GF-D8 (cell line): Measurements from ENCODE around the gene DDX1.
"Not testable (repeated sequence)": the region's sequence is repeated elsewhere in the genome, so short reads cannot be mapped to it uniquely, and the experiment has no call there.

Experiments
- DNase-seq: peaks from one replicate; lab custom pipeline; 2025; lab: John Stamatoyannopoulos, UW

DDX1 gene

GRCh38 chr2:15677141-15677843 is 85.6 kb downstream of the DDX1 start:
- no peak for DNase-seq

DNA sequence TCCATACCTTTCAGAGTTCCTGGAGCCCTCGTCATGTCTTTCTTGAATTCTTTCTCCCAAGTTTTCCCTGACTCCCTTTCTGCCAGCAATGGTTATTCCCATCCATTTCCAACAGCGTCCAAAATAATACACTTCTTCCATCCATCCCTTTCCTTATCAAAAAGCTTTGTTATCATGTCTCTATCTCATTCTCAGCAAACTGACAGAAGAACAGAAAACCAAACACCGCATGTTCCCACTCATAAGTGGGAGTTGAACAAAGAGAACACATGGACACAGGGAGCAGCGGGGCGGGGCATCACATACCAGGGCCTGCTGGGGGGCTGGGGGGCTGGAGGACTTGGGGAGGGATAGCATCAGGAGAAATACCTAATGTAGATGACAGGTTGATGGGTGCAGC is 86.7 kb downstream of the DDX1 start:
- no peak for DNase-seq

- no peak for DNase-seq
These were observed 87.2 kb downstream of the DDX1 start for GRCh38 chr2:15678909-15679308.

DNA sequence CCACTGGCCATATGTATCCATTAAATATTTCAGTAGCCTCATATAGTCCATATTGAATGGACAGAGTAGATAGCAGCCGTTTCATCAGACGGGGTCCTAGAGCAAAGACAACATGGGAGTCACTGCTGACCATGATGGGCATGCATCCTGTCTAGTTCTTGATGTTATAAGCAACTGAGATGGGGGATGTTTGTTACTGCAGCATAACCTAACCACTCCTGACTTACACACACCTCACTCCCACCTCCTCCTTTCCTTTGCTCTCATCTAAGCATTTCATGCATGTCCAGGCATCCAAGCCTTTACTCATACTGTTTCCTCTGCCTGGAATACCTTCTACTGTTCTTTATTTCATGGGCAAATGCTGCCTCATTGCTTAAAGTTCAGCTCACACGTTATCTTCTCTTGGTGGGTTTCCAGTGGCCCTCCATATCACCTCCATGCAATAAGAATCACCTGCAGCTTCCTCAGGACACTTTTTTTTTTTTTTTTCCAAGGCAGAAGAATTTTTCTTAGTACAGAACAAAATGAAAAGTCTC is 87.8 kb downstream of the DDX1 start:
- no peak for DNase-seq

DNA sequence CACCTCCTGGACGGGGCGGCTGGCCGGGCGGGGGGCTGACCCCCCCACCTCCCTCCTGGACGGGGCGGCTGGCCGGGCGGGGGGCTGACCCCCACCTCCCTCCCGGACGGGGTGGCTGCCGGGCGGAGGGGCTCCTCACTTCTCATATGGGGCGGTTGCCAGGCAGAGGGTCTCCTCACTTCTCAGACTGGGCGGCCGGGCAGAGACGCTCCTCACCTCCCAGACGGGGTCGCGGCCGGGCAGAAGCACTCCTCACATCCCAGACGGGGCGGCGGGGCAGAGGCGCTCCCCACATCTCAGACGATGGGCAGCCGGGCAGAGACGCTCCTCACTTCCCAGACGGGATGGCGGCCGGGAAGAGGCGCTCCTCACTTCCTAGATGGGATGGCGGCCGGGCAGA is 88.5 kb downstream of the DDX1 start:
- not testable (repeated sequence) for DNase-seq
